GM21381 (cell line): Measurements from ENCODE around the gene KCNK5.

Experiments used
- ATAC-seq: cut with Tn5 transposase; IDR thresholded peaks from one replicate; pipeline ENCODE4 v1.9.1; 2021; ENCODE audit warnings: mild to moderate bottlenecking, moderate library complexity; ENCODE audit not compliant: unreplicated experiment

Gene KCNK5

DNA sequence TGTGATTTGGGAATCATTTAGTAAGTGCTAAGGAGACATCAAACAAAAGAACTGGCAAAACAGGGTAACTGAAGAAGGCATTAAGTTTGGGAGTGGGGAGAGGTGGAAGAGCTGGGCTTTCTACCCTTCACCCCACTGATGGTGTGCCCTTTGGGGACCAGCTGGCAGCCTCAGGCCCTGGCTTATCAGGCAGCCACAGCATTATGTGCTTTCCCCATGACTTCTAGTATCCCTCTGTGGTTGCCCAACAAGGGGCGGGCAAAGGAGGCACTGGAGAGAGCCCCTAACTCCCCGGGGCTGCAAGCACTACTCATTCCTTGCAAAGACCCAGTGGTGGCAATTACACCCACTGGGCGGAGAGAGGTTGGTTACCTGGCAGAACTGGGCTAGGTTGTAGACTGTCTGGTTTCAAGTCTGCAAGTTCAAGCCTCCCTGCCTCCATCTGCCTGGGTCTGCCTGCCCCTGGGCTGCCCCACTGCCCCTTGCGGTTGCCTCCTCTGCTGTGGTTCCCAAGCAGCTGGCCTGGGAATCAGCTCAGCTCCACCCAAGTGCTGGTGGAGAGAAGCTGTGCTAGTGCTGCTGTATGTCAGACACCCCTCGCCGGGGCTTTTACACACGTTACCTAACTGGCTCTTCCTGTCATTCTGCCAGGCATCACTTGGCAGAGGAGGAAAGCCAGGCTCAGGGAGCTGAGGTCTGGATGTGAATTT lies 29.9 kb downstream of the KCNK5 start:
- ATAC-seq: no peak

DNA sequence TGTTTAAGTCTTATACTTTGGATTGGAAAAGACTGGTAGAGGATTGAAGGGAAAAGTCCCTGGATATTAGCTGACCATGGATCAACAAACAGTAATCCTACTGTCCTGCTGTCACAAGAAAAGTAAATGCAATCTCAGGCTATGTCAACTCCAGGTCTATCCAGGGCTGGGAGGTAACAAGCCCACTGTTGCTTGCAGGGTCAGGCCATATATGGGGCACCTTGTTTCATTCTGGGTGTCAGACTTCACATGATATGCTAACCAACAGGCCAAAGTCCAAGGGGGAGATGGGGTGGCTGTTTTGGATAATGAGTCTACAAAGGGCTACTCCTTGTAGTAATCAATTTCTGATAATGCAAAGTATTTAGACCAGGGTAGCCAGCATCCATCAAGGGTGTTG lies 30.7 kb downstream of the KCNK5 start:
- ATAC-seq: no peak

DNA sequence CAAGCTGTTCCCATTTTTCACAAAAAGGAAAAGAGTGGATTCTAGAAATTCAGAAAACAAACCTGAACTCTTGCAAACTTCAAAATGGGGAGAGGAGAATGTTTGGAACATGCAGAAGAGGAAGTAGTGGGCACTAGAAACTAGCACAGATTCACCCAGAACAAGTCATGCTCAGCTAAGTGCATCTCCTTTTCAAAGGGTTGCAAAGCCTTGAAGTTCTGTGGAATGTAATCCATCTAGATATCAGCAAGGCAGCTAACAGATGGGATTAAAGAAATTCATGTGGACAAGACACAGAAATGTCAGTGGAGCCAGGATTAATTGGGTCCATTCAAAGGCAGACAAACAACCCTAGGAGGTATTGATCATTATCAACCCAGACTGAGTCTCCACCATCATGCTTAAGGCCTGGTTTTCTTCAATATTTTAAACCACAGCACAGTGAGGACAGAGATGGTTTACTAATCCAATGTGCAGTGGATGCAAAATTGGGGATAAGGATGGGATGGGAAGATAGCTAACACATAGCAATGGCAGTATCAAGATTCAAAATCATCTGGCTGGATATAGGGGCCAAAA lies 31.3 kb downstream of the KCNK5 start:
- ATAC-seq: no peak

DNA sequence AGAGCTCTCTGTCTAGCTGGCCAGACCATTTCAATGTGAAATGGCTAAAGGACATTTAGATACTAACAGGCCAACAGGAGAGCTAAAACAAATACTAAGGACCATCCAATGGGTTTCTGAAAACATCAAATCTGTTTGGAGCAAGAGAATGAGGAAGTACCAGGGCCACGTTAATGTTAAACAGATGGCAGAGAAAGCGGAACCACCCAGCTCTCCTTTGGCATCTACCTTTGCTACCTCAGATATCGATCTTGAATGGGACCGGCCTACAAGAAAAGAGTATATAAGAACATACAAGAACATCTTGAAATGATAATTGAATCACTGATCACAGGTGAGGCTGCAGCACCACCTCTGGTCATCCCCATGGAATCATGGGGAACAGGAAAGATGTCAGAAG lies 31.8 kb downstream of the KCNK5 start:
- ATAC-seq: no peak

DNA sequence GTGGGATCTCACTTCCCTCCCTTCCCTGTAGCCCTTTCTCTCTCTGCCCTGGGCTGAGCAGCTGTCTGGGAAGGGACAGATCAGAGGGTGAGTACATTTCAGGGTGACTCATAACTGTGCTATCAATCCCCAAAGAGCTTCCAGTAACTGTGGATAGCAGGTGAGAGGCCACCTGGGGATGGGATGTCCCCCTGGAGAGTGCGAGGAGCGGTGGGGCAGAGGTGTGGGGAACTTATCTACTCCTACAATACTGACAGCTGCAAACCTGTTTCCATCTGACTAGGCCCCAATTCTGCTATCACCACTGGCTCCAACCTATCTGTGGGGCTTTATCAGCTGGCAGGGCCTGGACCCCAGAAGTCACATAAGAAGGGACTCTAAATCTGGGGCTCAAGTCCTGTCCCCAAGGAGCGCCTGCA lies 32.6 kb downstream of the KCNK5 start:
- ATAC-seq: no peak

DNA sequence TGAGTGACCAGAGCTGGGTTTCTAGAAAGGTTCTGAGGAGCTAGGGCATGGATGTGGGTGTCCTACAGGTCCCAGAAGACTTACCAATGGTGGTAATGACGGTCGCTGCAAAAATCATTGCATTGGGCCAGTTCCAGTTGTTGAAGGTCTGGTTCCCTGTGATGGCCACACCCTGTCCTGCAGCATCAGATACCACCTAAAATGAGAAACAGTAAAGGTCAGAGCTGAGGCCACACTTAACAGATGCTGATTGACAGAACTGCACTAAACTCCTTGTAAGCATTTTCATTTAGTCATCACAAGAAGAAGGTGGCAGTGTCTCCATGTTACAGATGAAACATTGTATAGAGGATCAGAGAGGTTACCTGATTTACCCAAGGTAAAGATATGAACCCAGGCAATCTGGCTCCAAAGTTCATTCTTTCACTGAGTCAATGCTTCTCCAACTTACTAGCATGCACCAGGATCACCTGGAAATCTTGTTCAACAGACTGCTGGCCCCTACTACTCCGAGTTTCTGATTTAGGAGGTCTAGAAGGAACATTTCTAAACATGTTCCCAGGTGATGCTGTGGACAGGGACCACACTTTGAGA lies 33.4 kb downstream of the KCNK5 start:
- ATAC-seq: no peak

DNA sequence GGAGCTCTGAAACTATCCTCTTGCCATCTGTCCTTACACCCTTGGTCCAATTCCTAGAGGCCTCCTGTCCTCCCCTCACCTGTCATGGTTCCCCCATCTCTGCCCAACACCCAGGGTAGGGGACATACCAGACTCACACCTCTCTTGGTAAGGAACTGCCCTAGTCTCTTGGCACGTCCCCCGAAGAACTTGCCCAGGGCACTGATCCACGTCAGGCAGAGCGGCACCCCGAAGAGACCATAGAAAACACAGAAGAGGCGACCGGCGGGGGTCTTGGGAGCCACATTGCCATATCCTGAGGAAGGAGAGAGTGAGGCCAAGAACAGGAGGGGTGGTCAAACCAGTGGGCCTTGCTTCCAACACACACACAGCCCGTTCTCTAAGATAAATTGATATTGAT lies 34.8 kb downstream of the KCNK5 start:
- ATAC-seq: no peak

DNA sequence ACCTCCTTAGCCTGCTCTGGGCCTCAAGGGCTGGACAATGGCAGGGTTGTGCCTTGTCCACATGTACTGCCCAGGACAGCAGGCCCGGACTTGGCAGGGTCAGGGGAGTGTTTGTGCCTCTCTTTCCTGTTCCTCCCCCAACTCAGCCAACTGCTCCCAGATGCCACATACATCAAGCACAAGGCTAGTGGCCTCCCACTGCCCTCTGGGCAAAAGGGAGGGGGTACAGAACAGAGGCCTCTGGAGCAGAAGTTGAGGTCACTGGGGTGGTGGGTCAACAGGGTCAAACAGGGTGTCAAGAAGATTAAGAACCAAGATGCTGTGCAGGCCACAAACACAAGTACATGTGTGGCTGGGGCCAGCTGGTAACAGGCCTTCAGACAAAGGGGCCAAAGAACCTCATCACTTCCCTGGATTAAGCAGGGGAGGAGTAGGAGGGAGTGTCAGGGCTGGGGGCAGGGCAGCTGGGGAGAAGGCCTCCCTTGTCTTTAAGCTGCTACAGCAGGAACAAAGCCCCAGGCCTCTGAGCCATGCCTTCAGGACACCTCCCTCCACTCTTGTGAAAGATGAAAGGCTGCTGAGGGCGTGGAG lies 36.0 kb downstream of the KCNK5 start:
- ATAC-seq: no peak

DNA sequence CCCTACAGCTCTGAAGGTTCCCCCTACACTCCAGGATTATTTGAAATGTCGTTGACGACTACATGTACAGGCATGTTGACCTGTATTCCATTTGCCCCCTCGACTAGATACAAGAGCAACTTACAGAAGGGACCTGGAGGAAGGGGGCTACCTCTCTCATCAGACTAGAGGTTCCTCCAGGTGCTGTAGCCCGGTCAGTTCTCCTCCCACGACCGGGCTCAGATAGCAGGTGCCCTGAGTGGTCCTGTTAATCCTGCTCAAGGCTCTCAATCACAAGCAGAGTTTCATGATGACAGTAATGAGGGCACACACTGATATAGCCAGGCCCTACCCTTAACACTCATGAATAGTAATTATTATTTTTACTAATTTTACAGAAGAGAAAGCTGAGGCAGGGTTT lies 36.5 kb downstream of the KCNK5 start:
- no peak for ATAC-seq

DNA sequence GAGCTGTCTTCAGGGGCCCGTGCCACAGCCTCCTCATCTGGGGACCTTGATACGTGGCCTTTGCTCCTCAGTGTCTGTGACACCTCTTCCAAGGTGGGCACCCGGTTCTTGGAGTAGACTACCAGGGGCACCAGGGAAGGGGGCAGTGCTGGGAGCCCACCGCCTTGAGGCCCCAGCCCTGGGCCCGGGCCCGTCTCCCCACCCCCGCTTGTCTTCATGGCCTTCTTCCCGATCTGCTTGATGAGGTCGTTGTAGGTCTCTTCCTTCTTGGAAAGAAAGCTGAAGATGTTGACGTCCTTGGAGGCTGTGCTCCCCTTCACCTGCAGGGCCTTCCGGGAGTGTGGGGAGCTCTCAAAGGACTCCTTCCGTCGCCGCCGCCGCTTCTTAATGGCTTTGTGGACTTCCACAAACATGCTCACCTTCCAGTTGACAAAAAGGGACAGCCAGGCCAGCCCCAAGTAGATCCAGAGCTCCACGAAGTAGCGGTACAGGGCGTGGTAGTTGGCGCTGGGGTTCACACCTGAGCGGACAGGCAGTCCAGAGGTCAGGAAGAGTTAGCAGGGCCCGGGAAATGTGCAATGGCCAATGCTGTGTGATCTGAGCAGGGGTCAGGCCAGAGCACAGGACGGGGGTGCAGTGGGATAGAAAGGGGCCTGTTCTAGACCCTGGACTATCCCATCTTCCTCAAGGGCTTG lies 37.9 kb downstream of the KCNK5 start:
- ATAC-seq: no peak

DNA sequence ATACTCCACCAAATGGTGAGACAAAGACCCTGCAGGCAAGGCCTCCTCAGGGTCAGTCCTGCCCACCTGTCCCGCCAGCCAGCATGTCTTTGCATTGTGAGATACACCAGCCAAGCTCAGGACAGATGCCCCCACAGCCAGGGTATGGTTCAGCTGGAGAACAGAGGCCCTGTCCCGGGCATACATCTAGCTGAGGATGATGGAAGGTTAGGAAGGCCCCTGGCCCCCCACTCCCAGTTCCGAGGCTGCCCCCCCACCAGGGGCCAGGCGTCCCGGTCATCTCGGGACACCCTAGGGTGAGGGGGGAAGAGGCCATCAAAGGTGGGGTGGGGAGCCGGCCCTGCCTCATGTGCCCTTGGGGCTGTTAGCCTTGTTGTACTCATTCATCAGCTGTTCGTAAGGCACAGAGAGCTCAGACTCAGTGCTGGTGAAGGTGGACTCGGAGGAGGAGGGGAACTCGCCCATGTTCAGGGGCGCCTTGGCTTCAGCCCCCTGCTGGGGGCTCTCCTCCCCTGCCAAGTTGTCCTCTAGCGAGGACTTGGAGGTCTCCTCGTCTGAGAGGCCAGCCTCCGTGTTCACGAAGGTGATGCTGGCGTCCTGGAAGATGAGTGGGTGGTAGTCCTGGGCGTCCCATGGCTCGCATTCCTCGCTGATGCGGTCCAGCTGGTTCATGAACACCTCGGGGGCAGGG lies 38.6 kb downstream of the KCNK5 start:
- ATAC-seq: no peak

DNA sequence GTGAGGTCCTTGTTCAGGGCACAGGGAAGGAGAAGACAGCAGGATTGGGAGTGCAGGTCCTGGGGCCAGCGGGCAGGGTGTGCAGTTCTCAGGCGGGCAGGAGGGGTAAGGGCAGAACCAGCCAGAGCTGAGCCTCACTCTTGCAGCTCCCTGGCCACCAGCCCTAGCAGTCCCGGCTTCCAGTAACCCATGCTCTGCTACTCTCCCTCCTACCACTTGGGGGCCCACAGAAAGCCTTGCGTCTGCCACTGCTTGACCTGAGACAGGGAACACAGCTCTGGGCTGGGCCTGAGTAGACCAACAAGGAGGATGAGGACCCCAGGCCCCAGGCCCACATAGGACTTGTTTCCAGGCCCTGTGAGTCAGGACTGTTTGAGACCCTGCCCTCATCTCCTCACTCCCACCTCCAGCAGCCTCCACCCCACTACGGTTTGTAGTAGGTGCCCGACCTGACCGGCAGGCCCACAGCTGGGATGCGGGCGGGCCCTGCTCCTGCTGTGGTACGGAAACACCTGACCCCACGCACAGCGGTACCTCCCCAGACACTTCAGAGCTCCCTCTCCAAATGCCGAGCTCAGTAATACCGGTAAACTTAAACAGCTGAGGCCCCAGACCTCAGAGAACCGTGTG lies 39.2 kb downstream of the KCNK5 start:
- ATAC-seq: no peak

DNA sequence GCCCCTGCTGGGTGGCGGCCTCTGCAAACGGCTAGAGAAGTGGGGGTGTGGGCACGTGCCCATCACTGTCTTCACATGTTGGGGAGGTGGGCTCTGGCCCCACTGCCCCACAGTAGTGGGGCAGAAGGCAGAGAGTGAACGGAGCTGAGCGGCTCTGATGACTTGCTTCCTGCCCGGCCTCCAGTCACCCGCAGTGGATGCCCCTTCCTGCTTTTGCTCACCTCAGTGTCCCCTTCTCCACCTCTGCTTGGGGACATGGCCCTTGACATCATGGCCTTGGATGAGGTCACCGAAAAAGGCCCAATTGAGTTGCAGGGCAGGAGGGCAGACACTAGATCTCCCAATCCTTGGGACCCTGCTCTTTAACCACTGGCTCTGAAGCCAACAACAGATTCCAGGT lies 40.1 kb downstream of the KCNK5 start:
- ATAC-seq: no peak

DNA sequence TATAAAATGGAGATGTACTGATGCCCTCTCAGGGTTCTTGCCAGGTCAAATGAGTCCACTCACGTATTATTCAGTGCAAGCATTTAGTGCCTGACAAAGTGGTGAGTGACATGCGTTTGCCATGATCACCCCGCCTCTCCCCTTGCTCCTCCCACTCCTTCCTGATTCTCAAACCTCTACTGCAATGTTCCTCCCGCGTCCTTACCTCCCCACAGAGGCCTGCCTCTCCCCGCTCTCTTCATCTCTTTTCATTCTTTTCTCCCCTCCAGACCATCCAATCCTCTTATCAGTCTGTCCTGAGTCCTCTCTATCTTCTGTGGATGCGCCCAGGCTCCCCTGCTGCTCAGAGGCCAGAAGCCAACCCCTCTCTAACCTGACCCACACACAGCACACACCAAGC lies 40.7 kb downstream of the KCNK5 start:
- ATAC-seq: no peak

DNA sequence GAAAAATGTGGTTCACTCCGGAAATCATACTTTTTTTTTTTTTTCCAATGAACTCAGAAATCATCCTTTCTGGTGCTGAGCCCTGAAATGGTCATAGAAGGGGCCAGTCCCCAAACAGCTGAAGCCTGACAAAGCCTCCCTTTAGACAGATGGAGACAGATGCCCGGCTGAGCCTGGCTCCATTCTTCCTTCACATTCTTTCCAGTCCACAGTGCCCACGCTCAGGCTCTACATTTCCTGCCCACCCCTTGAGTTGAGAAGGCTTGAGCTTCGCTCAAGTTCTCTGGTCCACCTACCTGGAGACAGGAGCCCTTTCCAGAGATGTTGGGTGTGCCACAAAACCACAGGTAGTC lies 41.2 kb downstream of the KCNK5 start:
- no peak for ATAC-seq

DNA sequence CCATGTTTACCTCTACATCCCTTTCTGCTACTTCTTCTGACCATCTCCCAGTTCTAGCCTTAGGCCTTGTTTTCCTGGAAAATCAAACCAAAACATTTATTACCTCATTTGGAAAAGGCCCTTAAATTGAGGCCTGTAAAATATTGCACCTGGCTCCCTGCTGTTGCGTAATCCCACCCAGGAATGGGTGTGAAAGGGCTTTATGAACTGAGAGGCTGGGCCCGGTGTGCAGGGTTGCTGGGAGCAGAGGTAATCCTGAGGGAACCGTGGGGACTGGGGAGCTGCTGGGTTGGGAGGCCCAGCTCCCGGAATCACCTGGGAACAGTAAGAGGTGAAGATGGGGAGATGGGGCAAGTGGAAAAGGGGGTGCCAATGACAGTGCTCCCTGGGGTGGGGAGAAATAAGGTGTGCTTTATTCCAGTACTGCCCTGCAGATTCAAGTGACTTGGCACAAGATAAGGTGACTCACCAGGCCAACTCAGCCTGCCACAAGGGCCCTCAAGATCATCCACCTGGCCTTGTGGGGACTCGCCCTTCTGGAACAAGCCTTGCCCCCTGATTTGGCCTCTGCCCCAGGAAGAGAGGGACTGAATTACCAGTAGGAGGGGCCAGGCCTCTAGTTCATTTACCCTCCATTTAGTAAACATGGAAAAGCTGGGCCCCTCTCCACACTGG lies 44.2 kb downstream of the KCNK5 start:
- no peak for ATAC-seq

DNA sequence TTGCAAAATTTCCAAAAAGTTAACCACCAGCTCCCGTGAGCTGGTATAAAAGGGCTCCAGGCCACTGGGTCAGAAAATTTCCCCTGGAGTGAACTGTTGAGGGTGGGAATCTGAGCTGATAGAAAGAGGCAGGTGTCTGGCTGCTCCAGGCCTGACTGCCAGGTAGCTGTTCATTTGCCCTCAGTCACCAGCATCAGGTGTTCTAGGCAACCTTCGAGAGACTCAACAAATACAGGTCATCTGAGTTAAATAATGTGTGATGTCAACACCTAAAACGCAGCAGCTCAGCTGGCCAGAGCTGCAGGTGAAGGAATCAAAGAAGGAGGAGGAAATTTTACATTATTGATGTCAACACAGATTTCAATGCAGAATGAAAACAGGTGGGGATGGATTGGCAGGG lies 46.7 kb downstream of the KCNK5 start:
- no peak for ATAC-seq

DNA sequence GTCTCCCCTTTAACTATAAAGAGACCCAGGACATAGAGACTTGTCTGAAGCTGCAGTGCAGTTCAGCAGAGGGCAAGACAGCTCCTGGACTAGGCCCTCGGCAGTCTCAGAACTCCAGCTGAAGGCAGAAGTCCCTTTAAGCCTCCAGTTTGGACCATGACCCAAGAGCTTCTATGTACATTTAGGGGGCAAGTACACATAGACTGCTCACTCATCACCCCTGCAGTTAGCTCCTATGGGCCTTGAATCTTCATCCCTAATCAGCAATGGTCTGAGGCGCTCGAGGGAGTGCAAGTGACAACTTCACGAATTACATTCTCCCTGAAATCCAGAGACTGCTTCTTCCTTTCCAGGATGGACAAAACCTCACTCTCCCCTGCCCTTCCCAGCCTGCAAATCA lies 47.4 kb downstream of the KCNK5 start:
- ATAC-seq: no peak

DNA sequence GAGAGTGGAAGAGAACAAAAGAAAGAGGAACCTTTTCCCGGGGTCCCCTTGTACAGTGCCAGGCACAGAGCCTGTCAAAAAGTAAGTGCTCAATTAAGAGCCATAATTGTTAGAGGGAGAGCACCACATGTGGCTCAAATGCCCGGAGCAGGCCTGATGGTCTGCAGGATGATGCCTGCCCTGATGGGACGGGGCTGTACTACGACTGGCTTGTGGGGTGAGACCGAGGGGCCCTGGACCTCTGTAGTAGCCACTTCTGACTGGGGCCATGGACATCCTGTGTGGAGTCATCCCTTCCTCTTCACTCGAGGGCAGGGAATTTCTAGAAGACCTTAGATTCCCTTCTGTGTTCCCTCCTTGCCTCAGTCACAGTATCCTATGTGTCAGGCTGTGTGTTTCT lies 47.9 kb downstream of the KCNK5 start:
- ATAC-seq: no peak

DNA sequence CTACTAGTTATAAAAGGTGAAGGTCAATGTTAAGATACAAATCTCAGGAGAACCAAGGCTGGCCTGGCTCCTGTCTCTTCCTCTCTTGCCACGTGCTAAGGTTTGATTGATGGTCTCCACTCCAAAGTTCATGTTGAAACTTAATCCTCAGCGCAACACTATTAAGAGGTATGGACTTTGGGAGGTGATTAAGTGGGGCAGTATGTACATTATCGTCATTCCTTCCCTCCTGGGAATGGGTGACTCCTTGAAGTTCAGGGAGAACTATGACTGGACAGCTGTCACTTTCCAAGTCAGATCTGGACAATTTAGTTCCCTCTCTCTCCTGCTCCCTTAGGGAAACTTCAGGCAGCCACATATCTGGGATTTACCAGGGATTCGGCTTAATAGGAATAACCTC lies 50.5 kb downstream of the KCNK5 start:
- ATAC-seq: no peak
